Rectal smooth muscle tissue (tissue), 1 donor: Measurements from ENCODE around the gene GLI1.

Source experiments
- H3K27ac ChIP-seq: one replicate; pipeline ENCODE4 v1.7.0; 2013; ENCODE audit warnings: low read depth, low read length, inconsistent platforms
- H3K27me3 ChIP-seq: one replicate; pipeline ENCODE4 v1.7.0; 2013; ENCODE audit warnings: low read length; ENCODE audit not compliant: control insufficient read depth, insufficient read depth
- H3K36me3 ChIP-seq: one replicate; pipeline ENCODE4 v1.7.0; 2013; ENCODE audit warnings: low read length; ENCODE audit not compliant: control insufficient read depth, insufficient read depth
- H3K4me1 ChIP-seq: one replicate; pipeline ENCODE4 v1.7.0; 2013; ENCODE audit warnings: low read length; ENCODE audit not compliant: control insufficient read depth, insufficient read depth
- H3K4me3 ChIP-seq: one replicate; pipeline ENCODE4 v1.7.0; 2013; ENCODE audit warnings: low read length
- H3K9ac ChIP-seq: one replicate; pipeline ENCODE4 v1.7.0; 2013; ENCODE audit warnings: low read length

The GLI1 gene

GRCh38 chr12:57446292-57446960, 13.2 kb upstream of the GLI1 start:
- Histone ChIP-seq H3K4me3 (no peak overlapping the region), H3K4me1 (no peaks in the 10 kb centered on the region), H3K27me3 (no peaks in the 10 kb centered on the region), H3K9ac (no peak overlapping the region), H3K27ac (no peak overlapping the region), H3K36me3 (no peaks in the 10 kb centered on the region)

DNA sequence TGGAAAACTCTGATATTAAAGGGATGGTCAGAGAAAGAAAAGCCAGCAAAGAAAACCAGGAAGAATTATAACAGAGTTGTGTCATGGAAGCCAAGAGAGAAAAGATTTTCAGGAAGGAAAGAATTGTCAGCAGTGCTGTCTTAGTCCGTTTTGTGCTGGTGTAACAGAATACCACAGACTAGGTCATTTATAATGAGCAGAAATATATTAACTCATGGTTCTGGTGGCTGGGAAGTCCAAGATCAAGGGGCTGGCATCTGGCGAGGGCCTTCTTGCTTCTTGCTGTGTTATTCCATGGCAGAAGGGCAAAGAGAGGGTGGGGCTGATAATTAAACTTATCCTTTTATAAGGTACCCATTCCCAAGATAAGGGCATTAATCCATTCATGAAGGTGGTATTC, 10.9 kb upstream of the GLI1 start:
- H3K9ac ChIP-seq: no peak overlapping the region
- no peaks in the 10 kb centered on the region for H3K36me3 ChIP-seq
- no peaks in the 10 kb centered on the region for H3K27me3 ChIP-seq
- H3K4me1 ChIP-seq: no peaks in the 10 kb centered on the region
- H3K27ac ChIP-seq: no peak overlapping the region
- no peak overlapping the region for H3K4me3 ChIP-seq

GRCh38 chr12:57449375-57449774, 10.2 kb upstream of the GLI1 start:
- no peaks in the 10 kb centered on the region for H3K36me3 ChIP-seq
- H3K27ac ChIP-seq: no peak overlapping the region
- H3K4me3 ChIP-seq: no peak overlapping the region
- H3K4me1 ChIP-seq: no peaks in the 10 kb centered on the region
- no peak overlapping the region for H3K9ac ChIP-seq
- H3K27me3 ChIP-seq: no peaks in the 10 kb centered on the region

DNA sequence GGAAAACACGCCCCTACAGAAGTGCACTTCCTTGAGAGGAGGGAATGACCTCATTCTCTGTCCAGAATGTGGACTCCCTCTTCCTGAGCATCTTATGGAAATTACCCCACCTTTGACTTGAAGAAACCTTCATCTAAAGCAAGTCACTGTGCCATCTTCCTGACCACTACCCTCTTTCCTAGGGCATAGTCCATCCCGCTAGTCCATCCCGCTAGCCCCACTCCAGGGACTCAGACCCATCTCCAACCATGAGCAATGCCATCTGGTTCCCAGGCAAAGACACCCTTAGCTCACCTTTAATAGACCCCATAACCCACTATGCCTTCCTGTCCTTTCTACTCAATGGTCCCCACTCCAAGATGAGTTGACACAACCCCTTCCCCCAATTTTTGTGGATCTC, 9.5 kb upstream of the GLI1 start:
- Histone ChIP-seq H3K9ac (no peak overlapping the region), H3K27me3 (no peaks in the 10 kb centered on the region), H3K4me3 (no peak overlapping the region), H3K4me1 (no peaks in the 10 kb centered on the region), H3K27ac (no peak overlapping the region), H3K36me3 (no peaks in the 10 kb centered on the region)

DNA sequence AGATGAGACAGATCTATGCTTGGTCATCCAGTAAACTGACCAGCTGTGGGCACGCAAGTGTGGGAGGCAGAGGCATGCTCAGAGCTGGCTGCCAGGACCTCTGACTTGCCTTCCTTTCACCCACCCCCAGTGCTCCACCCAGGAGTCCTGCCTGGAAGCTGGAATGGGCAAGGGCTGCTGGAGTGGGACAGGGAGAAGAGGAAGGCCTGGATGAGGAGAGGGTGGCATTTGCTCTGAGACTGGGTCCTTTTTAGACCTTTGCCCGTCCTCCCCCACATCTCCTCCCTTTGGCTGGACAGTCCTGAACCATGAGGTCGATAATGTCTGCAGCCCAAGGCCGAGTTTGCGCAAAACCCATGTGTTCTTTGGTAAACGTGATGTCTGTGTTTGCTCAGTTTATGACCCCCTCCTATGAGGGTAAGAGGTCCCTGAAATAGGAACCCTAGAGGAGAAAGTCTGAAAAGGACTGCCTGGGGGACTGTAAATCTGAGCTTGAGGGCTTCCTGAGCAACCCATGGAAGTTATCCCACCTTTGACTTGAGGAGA, 8.3 kb upstream of the GLI1 start:
- no peak overlapping the region for H3K27ac ChIP-seq
- no peak overlapping the region for H3K4me3 ChIP-seq
- H3K4me1 ChIP-seq: no peaks in the 10 kb centered on the region
- no peaks in the 10 kb centered on the region for H3K36me3 ChIP-seq
- no peaks in the 10 kb centered on the region for H3K27me3 ChIP-seq
- H3K9ac ChIP-seq: no peak overlapping the region

- Histone ChIP-seq H3K27me3 (no peaks in the 10 kb centered on the region), H3K4me3 (no peak overlapping the region)
These were observed 7.2 kb upstream of the GLI1 start for GRCh38 chr12:57452181-57452936.

GRCh38 chr12:57452937-57453509, 6.6 kb upstream of the GLI1 start:
- Histone ChIP-seq H3K36me3 (no peaks in the 10 kb centered on the region), H3K9ac (no peak overlapping the region), H3K4me3 (no peak overlapping the region), H3K27me3 (no peaks in the 10 kb centered on the region), H3K4me1 (no peaks in the 10 kb centered on the region), H3K27ac (no peak overlapping the region)

More at GRCh38 chr12:57452181-57452936, 7.2 kb upstream of the GLI1 start:
- H3K36me3 ChIP-seq: no peaks in the 10 kb centered on the region
- peak overlapping the region; percentile 44 for H3K27ac ChIP-seq
- H3K4me1 ChIP-seq: no peaks in the 10 kb centered on the region
- no peak overlapping the region for H3K9ac ChIP-seq

- Histone ChIP-seq H3K36me3 (no peaks in the 10 kb centered on the region), H3K27ac (no peak overlapping the region), H3K27me3 (no peaks in the 10 kb centered on the region), H3K4me1 (peaks cover 4% of the 10 kb centered on the region), H3K4me3 (no peak overlapping the region), H3K9ac (no peak overlapping the region)
These were observed 5.4 kb upstream of the GLI1 start for GRCh38 chr12:57454213-57454565.

DNA sequence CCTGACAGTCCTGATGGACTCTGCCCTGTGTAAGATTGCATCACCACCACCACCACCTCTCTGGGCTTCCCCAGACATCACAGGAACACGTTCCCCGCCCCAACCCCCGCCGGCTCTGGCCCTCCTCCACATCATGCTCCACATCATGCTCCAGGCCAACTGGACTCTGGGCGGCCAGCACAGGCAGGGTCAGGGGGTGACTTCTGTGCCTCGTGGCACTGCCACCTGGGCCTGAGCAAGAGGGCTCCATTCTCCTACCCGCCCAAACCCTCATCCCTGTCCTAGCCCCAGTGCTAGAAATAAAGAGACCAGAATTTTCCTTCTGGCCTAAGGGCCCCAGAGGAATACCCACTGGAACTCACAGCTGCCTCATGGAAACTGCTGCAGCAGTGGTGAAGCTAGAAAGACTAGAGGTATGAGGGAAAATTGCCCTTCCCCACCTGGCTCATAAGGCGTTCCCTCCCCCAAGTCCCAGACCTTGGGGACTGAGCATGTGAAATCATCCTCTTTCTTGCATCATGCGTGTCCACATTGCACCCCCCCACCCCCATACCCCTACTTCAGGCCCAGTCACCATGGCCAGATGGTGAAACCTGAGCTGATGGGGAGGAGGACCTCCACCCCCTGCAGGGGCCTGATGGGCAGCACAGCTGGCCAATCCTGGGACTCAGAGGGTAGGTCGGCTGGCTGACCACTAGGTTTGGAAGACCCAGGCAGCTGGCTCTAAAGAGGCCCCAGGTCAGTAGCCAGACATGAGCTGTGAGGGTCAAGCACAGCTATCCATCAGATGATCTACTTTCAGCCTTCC, 4.8 kb upstream of the GLI1 start, which contains the start of gene INHBE:
Gene INHBE, plus strand, starts transcription at position 742 of the 808 bp plus-strand sequence. CDS start 230 bp downstream, outside the sequence.
- no peak within 1 kb of the TSS for H3K27ac ChIP-seq

GRCh38 chr12:57455374-57456144, 4.0 kb upstream of the GLI1 start:
- H3K4me3 ChIP-seq: no peak overlapping the region
- H3K4me1 ChIP-seq: peaks cover 4% of the 10 kb centered on the region
- no peak overlapping the region for H3K27ac ChIP-seq
- no peak overlapping the region for H3K9ac ChIP-seq
- H3K36me3 ChIP-seq: no peaks in the 10 kb centered on the region
- H3K27me3 ChIP-seq: peaks cover under 1% of the 10 kb centered on the region

More for the DNA sequence above, 4.8 kb upstream of the GLI1 start, which contains the start of gene INHBE:
- Histone ChIP-seq H3K9ac (no peak within 1 kb of the TSS), H3K4me3 (no peak within 1 kb of the TSS), H3K27me3 (no peaks in the 10 kb centered on the region), H3K36me3 (no peaks in the 10 kb centered on the region), H3K4me1 (peaks cover 4% of the 10 kb centered on the region)

DNA sequence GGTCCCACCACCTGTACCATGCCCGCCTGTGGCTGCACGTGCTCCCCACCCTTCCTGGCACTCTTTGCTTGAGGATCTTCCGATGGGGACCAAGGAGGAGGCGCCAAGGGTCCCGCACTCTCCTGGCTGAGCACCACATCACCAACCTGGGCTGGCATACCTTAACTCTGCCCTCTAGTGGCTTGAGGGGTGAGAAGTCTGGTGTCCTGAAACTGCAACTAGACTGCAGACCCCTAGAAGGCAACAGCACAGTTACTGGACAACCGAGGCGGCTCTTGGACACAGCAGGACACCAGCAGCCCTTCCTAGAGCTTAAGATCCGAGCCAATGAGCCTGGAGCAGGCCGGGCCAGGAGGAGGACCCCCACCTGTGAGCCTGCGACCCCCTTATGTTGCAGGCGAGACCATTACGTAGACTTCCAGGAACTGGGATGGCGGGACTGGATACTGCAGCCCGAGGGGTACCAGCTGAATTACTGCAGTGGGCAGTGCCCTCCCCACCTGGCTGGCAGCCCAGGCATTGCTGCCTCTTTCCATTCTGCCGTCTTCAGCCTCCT, 3.4 kb upstream of the GLI1 start:
- Histone ChIP-seq H3K36me3 (no peaks in the 10 kb centered on the region), H3K4me1 (peaks cover 6% of the 10 kb centered on the region), H3K27ac (no peak overlapping the region), H3K27me3 (peaks cover 5% of the 10 kb centered on the region), H3K9ac (no peak overlapping the region), H3K4me3 (no peak overlapping the region)
